Endodermal cell (in vitro differentiated cells): ENCODE results near the gene NTSR2. TPM values are rescaled to one million over a fixed set of nuclear protein-coding genes. Genes with fewer than 3 reads are reported as not detected.

Experiments
- DNase-seq: peaks from one replicate; pipeline ENCODE4 v3.0.0-alpha.2; 2017
- H3K27ac ChIP-seq: 2 replicates; pipeline ENCODE4 v1.5.1; 2013; ENCODE audit warnings: mild to moderate bottlenecking, low read depth, low read length, moderate library complexity
- H3K27me3 ChIP-seq: 2 replicates; pipeline ENCODE4 v1.6.1; 2013; ENCODE audit warnings: mild to moderate bottlenecking, low read length, moderate library complexity; ENCODE audit not compliant: insufficient read depth, control insufficient read depth, poor library complexity, severe bottlenecking
- H3K36me3 ChIP-seq: 2 replicates; pipeline ENCODE4 v1.7.0; 2013; ENCODE audit warnings: mild to moderate bottlenecking, low read length, moderate library complexity; ENCODE audit not compliant: control insufficient read depth, insufficient read depth
- H3K4me1 ChIP-seq: one replicate; pipeline ENCODE4 v1.7.0; 2013; ENCODE audit warnings: low read length; ENCODE audit not compliant: control insufficient read depth, insufficient read depth
- H3K4me3 ChIP-seq: 2 replicates; pipeline ENCODE4 v1.5.1; 2013; ENCODE audit warnings: mild to moderate bottlenecking, low read length, moderate library complexity
- H3K9ac ChIP-seq: 2 replicates; pipeline ENCODE4 v1.6.1; 2013; ENCODE audit warnings: mild to moderate bottlenecking, low read length, moderate library complexity; ENCODE audit not compliant: poor library complexity, severe bottlenecking; ENCODE audit errors: extremely low read depth
- H3K9me3 ChIP-seq: 2 replicates; pipeline ENCODE4 v1.6.1; 2013; ENCODE audit warnings: mild to moderate bottlenecking, low read length, moderate library complexity; ENCODE audit not compliant: control insufficient read depth
- H3K27ac Mint-ChIP-seq: 2 replicates; pipeline ENCODE4 v1.8.0; 2020; ENCODE audit warnings: mixed read lengths
- H3K27me3 Mint-ChIP-seq: 2 replicates; pipeline ENCODE4 v1.8.0; 2021; ENCODE audit warnings: mild to moderate bottlenecking, mixed read lengths; ENCODE audit not compliant: insufficient read depth
- H3K36me3 Mint-ChIP-seq: 2 replicates; pipeline ENCODE4 v1.8.0; 2020; ENCODE audit warnings: low read depth, mixed read lengths
- H3K4me1 Mint-ChIP-seq: 2 replicates; pipeline ENCODE4 v1.8.0; 2020; ENCODE audit warnings: mixed read lengths
- H3K4me3 Mint-ChIP-seq: 2 replicates; pipeline ENCODE4 v1.8.0; 2020; ENCODE audit warnings: mild to moderate bottlenecking, moderate library complexity, mixed read lengths
- H3K9me3 Mint-ChIP-seq: 2 replicates; pipeline ENCODE4 v1.8.0; 2020; ENCODE audit warnings: mild to moderate bottlenecking, mixed read lengths
- WGBS, 2 experiments: methylation state at CpG; one replicate each; pipeline versions ENCODE4 v1.1.5 to v1.1.7; 2013; ENCODE audit warnings: missing lambda C conversion rate in 2 of 2, mixed read lengths in 1 of 2; ENCODE audit not compliant: insufficient coverage in 1 of 2, insufficient read length in 1 of 2; 5-methylcytosine and 5-hydroxymethylcytosine counted together
- total RNA-seq, 2 donors: library from RNA; stranded (reverse); fragmentation: NEBNext Ultra II Directional in 1 of 2; extraction: Animal tissue kit (Norgen Biotek cat#: 25700) in 1 of 2; gene quantifications; 2 replicates in 1 of 2; 3 replicates in 1 of 2; pipeline ENCODE4 v1.2.1, GENCODE V29; 2021
- TF ChIP-seq, protein P1 (sequence below): fragments of 200-600 bp; sonication (generic); conservative IDR thresholded peaks from 2 replicates; pipeline ENCODE4 v1.5.0; 2021; ENCODE audit warnings: antibody characterized with exemption, mild to moderate bottlenecking

NTSR2 gene
- total RNA-seq, 2 donors from 2014 or later, result not detected

DNA sequence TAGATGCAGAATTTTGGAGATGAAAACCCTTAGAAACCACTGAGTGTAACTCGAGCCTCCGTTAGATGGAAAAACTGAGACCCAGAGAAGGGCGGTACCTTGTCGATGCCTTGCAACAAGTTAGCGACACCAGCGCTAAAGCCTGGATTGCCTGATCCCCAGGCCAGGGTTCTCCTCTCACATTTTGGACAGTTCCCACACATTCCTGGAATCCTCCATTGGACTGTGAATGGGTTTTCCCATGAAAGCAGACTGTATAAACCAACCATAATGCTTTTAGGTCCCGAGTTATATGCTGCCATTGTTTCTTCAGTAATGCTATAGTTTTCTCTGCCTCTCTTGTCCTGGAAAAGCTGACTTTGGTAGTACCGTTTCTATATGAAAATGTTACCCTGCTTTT is 39.3 kb upstream of the NTSR2 start:
- no peaks in the 10 kb centered on the region for H3K9me3 ChIP-seq

DNA sequence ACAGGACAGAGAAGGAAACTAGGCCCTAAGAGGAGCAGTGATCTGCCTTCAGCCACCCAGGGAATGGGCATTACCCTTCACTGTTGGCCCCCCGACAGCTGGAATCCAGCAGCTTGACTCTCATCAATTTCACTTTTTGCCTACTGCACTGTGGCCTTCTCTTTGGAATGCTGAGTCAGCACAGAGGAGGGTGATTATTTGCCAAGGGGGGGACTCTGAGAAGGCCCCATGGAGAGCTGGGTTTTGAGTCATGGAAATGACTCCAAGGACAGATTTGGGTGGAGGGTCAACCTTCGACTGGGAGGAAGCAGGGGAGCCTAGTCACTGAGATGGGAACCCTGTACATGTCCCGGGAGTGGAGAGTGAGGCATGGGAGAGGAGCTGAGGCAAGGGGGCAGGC is 38.1 kb upstream of the NTSR2 start:
- Histone ChIP-seq H3K4me3 (no peak overlapping the region), H3K9ac (no peak overlapping the region), H3K27me3 (no peaks in the 10 kb centered on the region), H3K27ac (no peak overlapping the region), H3K9me3 (no peaks in the 10 kb centered on the region), H3K4me1 (no peaks in the 10 kb centered on the region), H3K36me3 (no peaks in the 10 kb centered on the region)
- WGBS, 2 experiments, result 94 to 100% methylated on average over 2 to 3 of the region's 3 CpGs
- TF ChIP-seq, protein P1, sequence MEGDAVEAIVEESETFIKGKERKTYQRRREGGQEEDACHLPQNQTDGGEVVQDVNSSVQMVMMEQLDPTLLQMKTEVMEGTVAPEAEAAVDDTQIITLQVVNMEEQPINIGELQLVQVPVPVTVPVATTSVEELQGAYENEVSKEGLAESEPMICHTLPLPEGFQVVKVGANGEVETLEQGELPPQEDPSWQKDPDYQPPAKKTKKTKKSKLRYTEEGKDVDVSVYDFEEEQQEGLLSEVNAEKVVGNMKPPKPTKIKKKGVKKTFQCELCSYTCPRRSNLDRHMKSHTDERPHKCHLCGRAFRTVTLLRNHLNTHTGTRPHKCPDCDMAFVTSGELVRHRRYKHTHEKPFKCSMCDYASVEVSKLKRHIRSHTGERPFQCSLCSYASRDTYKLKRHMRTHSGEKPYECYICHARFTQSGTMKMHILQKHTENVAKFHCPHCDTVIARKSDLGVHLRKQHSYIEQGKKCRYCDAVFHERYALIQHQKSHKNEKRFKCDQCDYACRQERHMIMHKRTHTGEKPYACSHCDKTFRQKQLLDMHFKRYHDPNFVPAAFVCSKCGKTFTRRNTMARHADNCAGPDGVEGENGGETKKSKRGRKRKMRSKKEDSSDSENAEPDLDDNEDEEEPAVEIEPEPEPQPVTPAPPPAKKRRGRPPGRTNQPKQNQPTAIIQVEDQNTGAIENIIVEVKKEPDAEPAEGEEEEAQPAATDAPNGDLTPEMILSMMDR, result no peak
- H3K36me3 Mint-ChIP-seq, result no peaks in the 10 kb centered on the region
- H3K27me3 Mint-ChIP-seq, result peaks cover 4% of the 10 kb centered on the region
- peaks cover 7% of the 10 kb centered on the region for H3K9me3 Mint-ChIP-seq
- no peak overlapping the region for H3K4me3 Mint-ChIP-seq
- no peak overlapping the region for H3K27ac Mint-ChIP-seq
- no peak for DNase-seq
- H3K4me1 Mint-ChIP-seq, result no peaks in the 10 kb centered on the region

More for the DNA sequence above, 39.3 kb upstream of the NTSR2 start:
- H3K4me3 Mint-ChIP-seq, result no peak overlapping the region
- Histone ChIP-seq H3K4me1 (no peaks in the 10 kb centered on the region), H3K27me3 (no peaks in the 10 kb centered on the region), H3K27ac (no peak overlapping the region), H3K36me3 (no peaks in the 10 kb centered on the region), H3K4me3 (no peak overlapping the region), H3K9ac (no peak overlapping the region)
- no peaks in the 10 kb centered on the region for H3K36me3 Mint-ChIP-seq
- H3K4me1 Mint-ChIP-seq, result peaks cover 7% of the 10 kb centered on the region
- WGBS, 2 experiments, result 94 to 95% methylated on average over 8 of the region's 8 CpGs
- H3K27ac Mint-ChIP-seq, result no peak overlapping the region
- peaks cover 4% of the 10 kb centered on the region for H3K27me3 Mint-ChIP-seq
- TF ChIP-seq, protein P1, result no peak
- peaks cover 7% of the 10 kb centered on the region for H3K9me3 Mint-ChIP-seq
- no peak for DNase-seq

DNA sequence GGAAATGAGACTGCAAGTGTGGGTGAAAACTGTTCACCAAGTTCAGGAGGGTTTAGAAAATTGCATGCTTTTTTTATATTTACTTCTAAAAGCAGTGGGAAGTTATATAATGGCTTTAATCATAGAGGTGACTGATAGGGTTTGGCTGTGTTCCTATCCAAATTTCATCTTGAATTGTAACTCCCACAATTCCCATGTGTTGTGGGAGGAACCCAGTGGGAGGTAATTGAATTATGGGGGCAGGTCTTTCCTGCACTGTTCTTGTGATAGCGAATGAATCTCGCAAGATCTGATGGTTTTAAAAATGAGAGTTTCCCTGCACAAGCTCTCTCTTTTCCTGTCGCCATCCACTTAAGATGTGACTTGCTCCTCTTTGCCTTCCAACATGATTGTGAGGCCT is 35.7 kb upstream of the NTSR2 start:
- H3K9me3 ChIP-seq, result no peaks in the 10 kb centered on the region
- no peak for DNase-seq
- TF ChIP-seq, protein P1, result no peak
- H3K27me3 Mint-ChIP-seq, result no peaks in the 10 kb centered on the region
- no peak overlapping the region for H3K4me3 ChIP-seq
- no peak overlapping the region for H3K27ac ChIP-seq
- H3K36me3 ChIP-seq, result no peaks in the 10 kb centered on the region
- 94 to 100% methylated on average over 3 of the region's 3 CpGs for WGBS, 2 experiments
- no peak overlapping the region for H3K27ac Mint-ChIP-seq
- no peaks in the 10 kb centered on the region for H3K4me1 Mint-ChIP-seq
- H3K36me3 Mint-ChIP-seq, result no peaks in the 10 kb centered on the region
- H3K9ac ChIP-seq, result no peak overlapping the region
- H3K9me3 Mint-ChIP-seq, result peaks cover 7% of the 10 kb centered on the region
- H3K27me3 ChIP-seq, result no peaks in the 10 kb centered on the region
- H3K4me3 Mint-ChIP-seq, result no peak overlapping the region
- no peaks in the 10 kb centered on the region for H3K4me1 ChIP-seq
